Measurements from ENCODE around the gene CCIN. TPM values are rescaled to one million over a fixed set of nuclear protein-coding genes. Genes with fewer than 3 reads are reported as not detected.

Gene CCIN
- polyA plus RNA-seq, 1 of the 3 experiments (the other 2 are of a cell fraction), result 0.54 TPM

- Histone ChIP-seq H3F3A (replicated peaks; ENCODE audit: insufficient read depth) (peaks cover 60% of the 10 kb centered on the region), H3K4me3 (ENCODE audit: low read depth in 2 of 2, low read length in 1 of 2) (no peak overlapping the region), H3K27me3 (ENCODE audit: insufficient read depth) (no peaks in the 10 kb centered on the region), H3K36me3 (replicated peaks in 1 of 2; ENCODE audit: control insufficient read depth in 1 of 2, insufficient read depth in 2 of 2, low read length in 1 of 2) (peaks cover 0 to 30% of the 10 kb centered on the region in 2 experiments), H3K4me1 (ENCODE audit: control insufficient read depth in 1 of 2, insufficient read depth in 2 of 2, low read depth in 1 of 2, low read length in 1 of 2) (peaks cover 22 to 52% of the 10 kb centered on the region in 2 experiments; a peak in 3 of 4 replicates), H3K9me3 (no peaks in the 10 kb centered on the region), H3K9me2 (no peaks in the 10 kb centered on the region), H3K4me2 (peak overlapping the region; percentile 61), H3K79me2 (ENCODE audit: insufficient read depth) (peaks cover 3% of the 10 kb centered on the region), H3K9ac (peak overlapping the region; percentile 37; the same call in 1 of the 2 replicates), H4K20me1 (ENCODE audit: insufficient read depth) (no peaks in the 10 kb centered on the region), H2AFZ (ENCODE audit: low read depth) (peak overlapping the region; percentile 51), H3K27ac (ENCODE audit: low read depth in 2 of 2, low read length in 1 of 2) (peak overlapping the region in 1 of 2 experiments; percentile 98; a peak in 2 of 4 replicates)
- ChIA-PET CTCF (interaction anchor here (1.2 to 7.0 kb wide), 3 partner anchors 10 to 15 kb away, joined by 3 to 105 read pairs (median 4); no protein-coding TSS in a partner anchor), POLR2A (no interaction called here)
- peak; percentile 62 for TF ChIP-seq GABPA (IDR thresholded peaks at IDR 0.05; ENCODE audit: low read depth)
- peak; percentile 39; the same call in 1 of the 2 replicates for TF ChIP-seq FOSL2 (IDR thresholded peaks at IDR 0.05; ENCODE audit: borderline replicate concordance, low read depth)
- peak; percentile 56; the same call in 1 of the 2 replicates for TF ChIP-seq ELF1 (IDR thresholded peaks at IDR 0.05)
- peak; percentile 54 for TF ChIP-seq MAX (IDR thresholded peaks at IDR 0.05; ENCODE audit: low read depth)
- no peak for TF ChIP-seq RFX5 (IDR thresholded peaks at IDR 0.05; ENCODE audit: low read length)
- TF ChIP-seq, protein P1, sequence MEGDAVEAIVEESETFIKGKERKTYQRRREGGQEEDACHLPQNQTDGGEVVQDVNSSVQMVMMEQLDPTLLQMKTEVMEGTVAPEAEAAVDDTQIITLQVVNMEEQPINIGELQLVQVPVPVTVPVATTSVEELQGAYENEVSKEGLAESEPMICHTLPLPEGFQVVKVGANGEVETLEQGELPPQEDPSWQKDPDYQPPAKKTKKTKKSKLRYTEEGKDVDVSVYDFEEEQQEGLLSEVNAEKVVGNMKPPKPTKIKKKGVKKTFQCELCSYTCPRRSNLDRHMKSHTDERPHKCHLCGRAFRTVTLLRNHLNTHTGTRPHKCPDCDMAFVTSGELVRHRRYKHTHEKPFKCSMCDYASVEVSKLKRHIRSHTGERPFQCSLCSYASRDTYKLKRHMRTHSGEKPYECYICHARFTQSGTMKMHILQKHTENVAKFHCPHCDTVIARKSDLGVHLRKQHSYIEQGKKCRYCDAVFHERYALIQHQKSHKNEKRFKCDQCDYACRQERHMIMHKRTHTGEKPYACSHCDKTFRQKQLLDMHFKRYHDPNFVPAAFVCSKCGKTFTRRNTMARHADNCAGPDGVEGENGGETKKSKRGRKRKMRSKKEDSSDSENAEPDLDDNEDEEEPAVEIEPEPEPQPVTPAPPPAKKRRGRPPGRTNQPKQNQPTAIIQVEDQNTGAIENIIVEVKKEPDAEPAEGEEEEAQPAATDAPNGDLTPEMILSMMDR (IDR thresholded peaks at IDR 0.05), result no peak
- TF ChIP-seq TCF12 (IDR thresholded peaks at IDR 0.05), result peak; percentile 67
- peak; percentile 26; the same call in 1 of the 2 replicates for TF ChIP-seq TAF1 (IDR thresholded peaks at IDR 0.05; ENCODE audit: borderline replicate concordance, low read depth, low read length)
- no peak for TF ChIP-seq SIN3A (IDR thresholded peaks at IDR 0.05; ENCODE audit: borderline replicate concordance, low read depth, low read length)
- no peak for TF ChIP-seq CHD2 (IDR thresholded peaks at IDR 0.05; ENCODE audit: low read length, partially characterized antibody)
- TF ChIP-seq NFIC (IDR thresholded peaks at IDR 0.05; ENCODE audit: borderline replicate concordance), result peak; percentile 14; the same call in 1 of the 2 replicates
- TF ChIP-seq POLR2AphosphoS5 (IDR thresholded peaks at IDR 0.05; ENCODE audit: low read depth, low read length), result no peak
- no peak for DNase-seq
- WGBS (ENCODE audit: low lambda C conversion rate), result 68% methylated on average over 7 of the region's 14 CpGs
Measured at GRCh38 chr9:36151316-36152210, 17.6 kb upstream of the CCIN start.

GRCh38 chr9:36152741-36153438 is 16.3 kb upstream of the CCIN start:
- no peak overlapping the region for H3K4me3 ChIP-seq (ENCODE audit: low read depth in 2 of 2, low read length in 1 of 2)
- 96% methylated on average over 10 of the region's 10 CpGs for WGBS (ENCODE audit: low lambda C conversion rate)
- no peaks in the 10 kb centered on the region for H3K27me3 ChIP-seq (ENCODE audit: insufficient read depth)
- POLR2A ChIA-PET, result no interaction called here
- H3K9me3 ChIP-seq, result no peaks in the 10 kb centered on the region
- CTCF ChIA-PET, result interaction anchor here (1.3 to 7.0 kb wide), 2 partner anchors 11 to 12 kb away, joined by 4 to 105 read pairs; no protein-coding TSS in a partner anchor
- H3K4me2 ChIP-seq, result no peak overlapping the region
- no peak for TF ChIP-seq FOXM1 (IDR thresholded peaks at IDR 0.05; ENCODE audit: low read depth)
- TF ChIP-seq YY1 (IDR thresholded peaks at IDR 0.05; ENCODE audit: low read depth), result no peak
- TF ChIP-seq TEAD4 (IDR thresholded peaks at IDR 0.05; ENCODE audit: borderline replicate concordance, insufficient read depth), result no peak
- TF ChIP-seq CHD2 (IDR thresholded peaks at IDR 0.05; ENCODE audit: low read length, partially characterized antibody), result no peak
- TF ChIP-seq NFIC (IDR thresholded peaks at IDR 0.05; ENCODE audit: borderline replicate concordance), result no peak
- TF ChIP-seq USF2 (IDR thresholded peaks at IDR 0.05; ENCODE audit: borderline replicate concordance, low read depth, low read length), result no peak
- H3K9ac ChIP-seq, result no peak overlapping the region
- peaks cover 0 to 36% of the 10 kb centered on the region in 2 experiments for H3K36me3 ChIP-seq (replicated peaks in 1 of 2; ENCODE audit: control insufficient read depth in 1 of 2, insufficient read depth in 2 of 2, low read length in 1 of 2)
- H3K9me2 ChIP-seq, result no peaks in the 10 kb centered on the region
- H3K79me2 ChIP-seq (ENCODE audit: insufficient read depth), result peaks cover 3% of the 10 kb centered on the region
- no peak overlapping the region for H2AFZ ChIP-seq (ENCODE audit: low read depth)
- no peaks in the 10 kb centered on the region for H4K20me1 ChIP-seq (ENCODE audit: insufficient read depth)
- peaks cover 51% of the 10 kb centered on the region for H3F3A ChIP-seq (replicated peaks; ENCODE audit: insufficient read depth)
- H3K27ac ChIP-seq (ENCODE audit: low read depth in 2 of 2, low read length in 1 of 2), result peak overlapping the region in 1 of 2 experiments; percentile 98; a peak in 2 of 4 replicates
- DNase-seq, result no peak
- peaks cover 22 to 49% of the 10 kb centered on the region in 2 experiments; a peak in 3 of 4 replicates for H3K4me1 ChIP-seq (ENCODE audit: control insufficient read depth in 1 of 2, insufficient read depth in 2 of 2, low read depth in 1 of 2, low read length in 1 of 2)

Data from SK-N-SH (cell line).